Measurements from ENCODE around the gene FOSL2.

DNA sequence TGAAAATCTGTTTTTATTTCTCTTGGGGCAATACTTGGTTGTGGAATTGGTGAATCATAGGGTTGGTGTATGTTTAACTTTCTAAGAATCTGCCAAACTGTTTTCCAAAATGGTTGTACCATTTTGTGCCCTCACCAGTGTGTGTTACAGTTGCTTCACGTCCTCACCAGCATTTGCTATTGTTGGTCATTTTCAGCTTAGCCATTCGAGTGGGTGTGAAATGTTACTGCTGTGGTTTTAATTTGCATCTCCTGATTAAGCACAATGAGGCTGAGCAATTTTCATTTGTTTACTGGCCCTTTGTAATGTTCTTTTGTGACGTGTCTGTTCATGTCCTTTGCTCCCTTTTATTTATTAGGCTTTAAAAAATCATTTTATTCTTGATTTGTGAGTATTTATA, 49.7 kb downstream of the FOSL2 start:
- TF ChIP-seq, protein P1, sequence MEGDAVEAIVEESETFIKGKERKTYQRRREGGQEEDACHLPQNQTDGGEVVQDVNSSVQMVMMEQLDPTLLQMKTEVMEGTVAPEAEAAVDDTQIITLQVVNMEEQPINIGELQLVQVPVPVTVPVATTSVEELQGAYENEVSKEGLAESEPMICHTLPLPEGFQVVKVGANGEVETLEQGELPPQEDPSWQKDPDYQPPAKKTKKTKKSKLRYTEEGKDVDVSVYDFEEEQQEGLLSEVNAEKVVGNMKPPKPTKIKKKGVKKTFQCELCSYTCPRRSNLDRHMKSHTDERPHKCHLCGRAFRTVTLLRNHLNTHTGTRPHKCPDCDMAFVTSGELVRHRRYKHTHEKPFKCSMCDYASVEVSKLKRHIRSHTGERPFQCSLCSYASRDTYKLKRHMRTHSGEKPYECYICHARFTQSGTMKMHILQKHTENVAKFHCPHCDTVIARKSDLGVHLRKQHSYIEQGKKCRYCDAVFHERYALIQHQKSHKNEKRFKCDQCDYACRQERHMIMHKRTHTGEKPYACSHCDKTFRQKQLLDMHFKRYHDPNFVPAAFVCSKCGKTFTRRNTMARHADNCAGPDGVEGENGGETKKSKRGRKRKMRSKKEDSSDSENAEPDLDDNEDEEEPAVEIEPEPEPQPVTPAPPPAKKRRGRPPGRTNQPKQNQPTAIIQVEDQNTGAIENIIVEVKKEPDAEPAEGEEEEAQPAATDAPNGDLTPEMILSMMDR (IDR thresholded peaks at IDR 0.05): no peak
- TF ChIP-seq POLR2A (IDR thresholded peaks at IDR 0.05): no peak
